ENCODE measurements around the gene BLOC1S2. TPM values are rescaled to one million over a fixed set of nuclear protein-coding genes. Genes with fewer than 3 reads are reported as not detected.

The BLOC1S2 gene
- polyA plus RNA-seq, 1 donor: 25.4 TPM

Other genes with a start within 250 kb of the BLOC1S2 start
- gene CPN1, start 204.8 kb downstream of the BLOC1S2 start, polyA plus RNA-seq (ENCODE audit: insufficient read length): not detected
- 27.2 TPM for gene ERLIN1, start 100.7 kb downstream of the BLOC1S2 start, polyA plus RNA-seq (ENCODE audit: insufficient read length)
- gene CHUK, start 57.1 kb downstream of the BLOC1S2 start, polyA plus RNA-seq (ENCODE audit: insufficient read length): 15.8 TPM
- 21.6 TPM for gene CWF19L1, start 19.0 kb downstream of the BLOC1S2 start, polyA plus RNA-seq (ENCODE audit: insufficient read length)
- gene PKD2L1, start 43.5 kb upstream of the BLOC1S2 start, polyA plus RNA-seq (ENCODE audit: insufficient read length): not detected
- gene SCD, start 60.6 kb upstream of the BLOC1S2 start, polyA plus RNA-seq (ENCODE audit: insufficient read length): 15.7 TPM
- 0.10 TPM for gene WNT8B, start 176.3 kb upstream of the BLOC1S2 start, polyA plus RNA-seq (ENCODE audit: insufficient read length)
- 10.8 TPM for gene SEC31B, start 233.2 kb upstream of the BLOC1S2 start, polyA plus RNA-seq (ENCODE audit: insufficient read length)
- gene NDUFB8, start 243.2 kb upstream of the BLOC1S2 start, polyA plus RNA-seq (ENCODE audit: insufficient read length): 118 TPM
- 36.9 TPM for gene HIF1AN, start 249.3 kb upstream of the BLOC1S2 start, polyA plus RNA-seq (ENCODE audit: insufficient read length)